Fibroblast of lung (primary cell): Measurements from ENCODE around the gene CYTL1. TPM values are rescaled to one million over a fixed set of nuclear protein-coding genes. Genes with fewer than 3 reads are reported as not detected.
A peak's percentile ranks its signal among the peaks of the same experiment; 100 is the strongest.

Experiments used
- DNase-seq, 2 donors: peaks; one replicate each; pipeline versions ENCODE4 v3.0.0 to v3.0.0-alpha.2; 2010; ENCODE audit warnings: low read depth in 2 of 2
- H2AFZ ChIP-seq: 2 replicates; pipeline ENCODE4 v1.5.1; 2012; ENCODE audit warnings: low read length, control low read depth, inconsistent platforms
- H3K27ac ChIP-seq: 2 replicates; pipeline ENCODE4 v1.5.1; 2011; ENCODE audit warnings: low read length, control low read depth; ENCODE audit not compliant: insufficient read depth
- H3K27me3 ChIP-seq: 2 replicates; pipeline ENCODE4 v1.5.1; 2011; ENCODE audit warnings: mild to moderate bottlenecking, low read length; ENCODE audit not compliant: control insufficient read depth, insufficient read depth
- H3K36me3 ChIP-seq: 2 replicates; pipeline ENCODE4 v1.5.1; 2011; ENCODE audit warnings: low read length; ENCODE audit not compliant: control insufficient read depth, insufficient read depth
- H3K4me1 ChIP-seq: 2 replicates; pipeline ENCODE4 v1.5.1; 2011; ENCODE audit warnings: low read length; ENCODE audit not compliant: control insufficient read depth, insufficient read depth; ENCODE audit errors: extremely low read depth
- H3K4me2 ChIP-seq: 2 replicates; pipeline ENCODE4 v1.5.1; 2011; ENCODE audit warnings: low read length, control low read depth; ENCODE audit not compliant: insufficient read depth; ENCODE audit errors: extremely low read depth
- H3K4me3 ChIP-seq, 4 experiments: fragments of 200-600 bp in 1 of 4; sonication (generic) in 1 of 4; replicated peaks in 1 of 4; 2 replicates each; pipeline ENCODE4 v1.5.1; 2011 to 2016; ENCODE audit warnings: low read length in 4 of 4, low read depth in 3 of 4, mild to moderate bottlenecking in 3 of 4, control low read depth in 2 of 4, inconsistent platforms in 1 of 4, mixed read lengths in 1 of 4; ENCODE audit not compliant: insufficient read depth in 1 of 4; ENCODE audit errors: control extremely low read depth in 1 of 4
- H3K79me2 ChIP-seq: 2 replicates; pipeline ENCODE4 v1.5.1; 2012; ENCODE audit warnings: mild to moderate bottlenecking, low read length, inconsistent platforms; ENCODE audit not compliant: control insufficient read depth, insufficient read depth
- H3K9ac ChIP-seq: 2 replicates; pipeline ENCODE4 v1.5.1; 2011; ENCODE audit warnings: mild to moderate bottlenecking, low read length, control low read depth; ENCODE audit not compliant: insufficient read depth
- H3K9me3 ChIP-seq: 2 replicates; pipeline ENCODE4 v1.5.1; 2012; ENCODE audit warnings: low read depth, low read length; ENCODE audit not compliant: control insufficient read depth, insufficient read depth
- H4K20me1 ChIP-seq: 2 replicates; pipeline ENCODE4 v1.5.1; 2011; ENCODE audit warnings: low read length; ENCODE audit not compliant: control insufficient read depth, insufficient read depth; ENCODE audit errors: extremely low read depth
- EZH2 ChIP-seq: IDR thresholded peaks from 2 replicates; pipeline ENCODE4 v1.5.1; 2012; ENCODE audit warnings: low read length, control low read depth, mild to moderate bottlenecking; ENCODE audit errors: missing control alignments
- polyA plus RNA-seq, 2 donors: library from polyadenylated mRNA; depleted of rRNA in 1 of 2; stranded (reverse) in 1 of 2; unstranded in 1 of 2; fragments of >200 nt; gene quantifications; 2 replicates each; pipeline ENCODE4 v1.2.1, GENCODE V29; 2011 to 2012; ENCODE audit warnings: missing spikeins in 1 of 2
- total RNA-seq: library from RNA; depleted of rRNA; stranded (reverse); fragments of >200 nt; gene quantifications from 2 replicates; pipeline ENCODE4 v1.2.1, GENCODE V29; 2014
- TF ChIP-seq, protein P1 (sequence below), 2 donors: IDR thresholded peaks in 1 of 2; conservative IDR thresholded peaks in 1 of 2; 1 replicate in 1 of 2; 2 replicates in 1 of 2; pipeline ENCODE4 v1.5.1; 2011 to 2012; ENCODE audit warnings: low read length in 2 of 2, control low read depth in 1 of 2, inconsistent platforms in 1 of 2, low read depth in 1 of 2, mild to moderate bottlenecking in 1 of 2

CYTL1 gene
- total and polyA plus RNA-seq, 2 donors (not counting 1 experiment from before 2014, with no cell fraction given), result 0.17 to 6.9 TPM

DNA sequence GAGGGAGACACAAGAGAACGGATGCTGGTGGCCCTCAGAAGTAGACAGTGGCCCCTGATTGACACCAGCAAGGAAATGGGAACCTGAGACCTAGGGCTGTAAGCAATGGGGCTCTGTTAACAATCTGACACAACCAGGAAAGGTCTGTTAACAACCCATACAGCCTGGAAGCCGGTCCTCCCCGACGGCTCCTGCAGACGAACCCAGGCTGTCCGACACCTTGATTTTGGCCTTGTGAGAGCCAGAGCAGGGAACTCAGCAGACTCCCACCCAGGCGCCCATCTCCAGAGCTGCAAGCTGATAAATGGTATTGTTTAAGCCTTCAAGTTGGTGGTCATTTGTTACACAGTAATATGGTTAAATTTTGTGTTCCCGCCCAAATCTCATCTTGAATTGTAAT is 10.2 kb upstream of the CYTL1 start:
- Histone ChIP-seq H3K4me1 (no peaks in the 10 kb centered on the region), H2AFZ (no peak overlapping the region), H3K4me2 (no peak overlapping the region), H3K9ac (no peak overlapping the region), H3K27ac (no peak overlapping the region), H4K20me1 (no peaks in the 10 kb centered on the region), H3K36me3 (no peaks in the 10 kb centered on the region), H3K4me3 (no peak overlapping the region), H3K27me3 (peaks cover 6% of the 10 kb centered on the region), H3K79me2 (no peaks in the 10 kb centered on the region), H3K9me3 (no peaks in the 10 kb centered on the region)
- TF ChIP-seq, protein P1, sequence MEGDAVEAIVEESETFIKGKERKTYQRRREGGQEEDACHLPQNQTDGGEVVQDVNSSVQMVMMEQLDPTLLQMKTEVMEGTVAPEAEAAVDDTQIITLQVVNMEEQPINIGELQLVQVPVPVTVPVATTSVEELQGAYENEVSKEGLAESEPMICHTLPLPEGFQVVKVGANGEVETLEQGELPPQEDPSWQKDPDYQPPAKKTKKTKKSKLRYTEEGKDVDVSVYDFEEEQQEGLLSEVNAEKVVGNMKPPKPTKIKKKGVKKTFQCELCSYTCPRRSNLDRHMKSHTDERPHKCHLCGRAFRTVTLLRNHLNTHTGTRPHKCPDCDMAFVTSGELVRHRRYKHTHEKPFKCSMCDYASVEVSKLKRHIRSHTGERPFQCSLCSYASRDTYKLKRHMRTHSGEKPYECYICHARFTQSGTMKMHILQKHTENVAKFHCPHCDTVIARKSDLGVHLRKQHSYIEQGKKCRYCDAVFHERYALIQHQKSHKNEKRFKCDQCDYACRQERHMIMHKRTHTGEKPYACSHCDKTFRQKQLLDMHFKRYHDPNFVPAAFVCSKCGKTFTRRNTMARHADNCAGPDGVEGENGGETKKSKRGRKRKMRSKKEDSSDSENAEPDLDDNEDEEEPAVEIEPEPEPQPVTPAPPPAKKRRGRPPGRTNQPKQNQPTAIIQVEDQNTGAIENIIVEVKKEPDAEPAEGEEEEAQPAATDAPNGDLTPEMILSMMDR (conservative IDR thresholded peaks at IDR 0.05 in 1 of 2, IDR thresholded peaks at IDR 0.05 in 1 of 2; ENCODE audit: low read depth in 1 of 2, low read length in 2 of 2), result no peak
- no peak for TF ChIP-seq EZH2
- no peak for DNase-seq

DNA sequence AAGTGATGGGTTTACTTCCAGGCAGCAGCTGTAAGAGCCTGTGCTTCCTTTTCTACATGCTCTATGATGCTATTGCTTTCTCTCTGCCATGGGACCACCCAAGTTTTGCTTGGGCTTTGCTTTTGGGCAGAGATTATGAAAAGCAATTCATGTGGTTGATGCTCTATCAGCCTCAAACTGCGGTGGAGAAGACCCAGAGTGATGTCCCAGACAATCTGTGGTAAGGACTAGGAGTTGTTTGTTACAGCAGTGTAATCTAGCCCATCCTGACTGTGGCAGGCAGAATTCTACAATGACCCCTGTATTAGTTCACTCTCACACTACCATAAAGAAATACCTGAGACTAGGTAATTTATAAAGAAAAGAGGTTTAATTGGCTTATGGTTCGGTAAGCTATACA is 9.2 kb upstream of the CYTL1 start:
- Histone ChIP-seq H3K4me2 (no peak overlapping the region), H3K36me3 (no peaks in the 10 kb centered on the region), H2AFZ (no peak overlapping the region), H3K9me3 (no peaks in the 10 kb centered on the region), H3K27ac (no peak overlapping the region), H3K9ac (no peak overlapping the region), H3K27me3 (peaks cover 6% of the 10 kb centered on the region), H3K79me2 (no peaks in the 10 kb centered on the region), H3K4me1 (peaks cover 2% of the 10 kb centered on the region), H4K20me1 (no peaks in the 10 kb centered on the region), H3K4me3 (no peak overlapping the region)
- TF ChIP-seq, protein P1 (conservative IDR thresholded peaks at IDR 0.05 in 1 of 2, IDR thresholded peaks at IDR 0.05 in 1 of 2; ENCODE audit: low read depth in 1 of 2, low read length in 2 of 2), result no peak
- TF ChIP-seq EZH2, result no peak
- DNase-seq, result no peak

DNA sequence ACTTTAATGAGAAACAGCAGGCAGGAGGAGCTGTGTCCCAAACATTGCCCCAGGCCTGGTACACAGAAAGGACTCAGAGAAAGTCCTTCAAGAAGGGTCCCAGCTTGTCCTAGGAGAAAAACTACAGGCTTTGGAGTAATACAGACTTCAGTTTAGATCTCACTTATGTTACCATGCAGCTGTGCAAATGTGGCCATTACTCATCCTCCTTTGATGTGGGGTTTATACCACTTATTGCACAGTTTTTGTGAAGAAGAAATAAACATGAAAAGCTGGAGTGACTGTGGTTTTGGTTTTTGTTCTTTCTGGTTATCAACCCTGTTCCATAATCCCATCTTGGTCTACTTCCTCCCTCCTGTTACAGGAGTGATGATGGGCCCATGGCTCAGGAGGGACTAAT is 8.1 kb upstream of the CYTL1 start:
- no peak overlapping the region for H3K4me2 ChIP-seq

More for the DNA sequence above, 8.1 kb upstream of the CYTL1 start:
- H3K27me3 ChIP-seq, result peaks cover 6% of the 10 kb centered on the region
- no peaks in the 10 kb centered on the region for H3K9me3 ChIP-seq
- H3K4me3 ChIP-seq, result no peak overlapping the region
- no peaks in the 10 kb centered on the region for H4K20me1 ChIP-seq
- H3K4me1 ChIP-seq, result peaks cover 2% of the 10 kb centered on the region
- DNase-seq, result peak in 1 of 2 donors; percentile 61
- no peak overlapping the region for H3K27ac ChIP-seq
- H2AFZ ChIP-seq, result no peak overlapping the region
- no peak overlapping the region for H3K9ac ChIP-seq
- no peaks in the 10 kb centered on the region for H3K79me2 ChIP-seq
- TF ChIP-seq, protein P1 (conservative IDR thresholded peaks at IDR 0.05 in 1 of 2, IDR thresholded peaks at IDR 0.05 in 1 of 2; ENCODE audit: low read depth in 1 of 2, low read length in 2 of 2), result no peak
- no peak for TF ChIP-seq EZH2
- no peaks in the 10 kb centered on the region for H3K36me3 ChIP-seq
